Colonic mucosa (tissue), 4 donors: ENCODE measurements around the gene ITGBL1. TPM values are rescaled to one million over a fixed set of nuclear protein-coding genes. Genes with fewer than 3 reads are reported as not detected.

ENCODE experiments used
- DNase-seq: peaks from one replicate; pipeline ENCODE4 v3.0.0-alpha.2; 2020
- H3K27ac ChIP-seq: fragments of 200-600 bp; one replicate; pipeline ENCODE4 v1.8.0; 2021
- H3K27me3 ChIP-seq: fragments of 200-600 bp; one replicate; pipeline ENCODE4 v1.8.0; 2021
- H3K36me3 ChIP-seq: fragments of 200-600 bp; one replicate; pipeline ENCODE4 v1.8.0; 2021
- H3K4me1 ChIP-seq: fragments of 200-600 bp; one replicate; pipeline ENCODE4 v1.8.0; 2021; ENCODE audit warnings: mild to moderate bottlenecking
- H3K4me3 ChIP-seq: fragments of 200-600 bp; one replicate; pipeline ENCODE4 v1.8.0; 2021
- H3K9ac ChIP-seq, 2 donors: one replicate each; pipeline ENCODE4 v1.7.0; 2013; ENCODE audit warnings: control low read depth in 2 of 2, low read depth in 2 of 2, low read length in 2 of 2
- H3K9me3 ChIP-seq: fragments of 200-600 bp; one replicate; pipeline ENCODE4 v1.8.0; 2021
- CTCF ChIP-seq: fragments of 200-600 bp; IDR thresholded peaks from one replicate; pipeline ENCODE4 v1.8.0; 2022; ENCODE audit warnings: antibody characterized with exemption, mild to moderate bottlenecking
- intact Hi-C: fragments of 100-400 bp; cut with DNase I; formaldehyde crosslinking; loops from one replicate; pipeline ENCODE4 v1.14.1; 2022
- total RNA-seq, 2 donors: library from RNA; stranded (reverse); fragmentation: NEBNext Ultra II Directional in 1 of 2; extraction: Animal tissue kit (Norgen Biotek cat#: 25700) in 1 of 2; gene quantifications; one replicate each; pipeline ENCODE4 v1.2.1, GENCODE V29; 2021
- donor health status: healthy.
- donor health status: DM: no; HTN: no; CAD: no.
- donor health status: DM: no; HTN: no; CAD: no.

Gene ITGBL1
- total RNA-seq, 2 donors from 2014 or later: 0.25 to 0.72 TPM

- Histone ChIP-seq H3K9me3 (no peaks in the 10 kb centered on the region), H3K4me3 (no peak overlapping the region), H3K27me3 (no peaks in the 10 kb centered on the region), H3K27ac (no peak overlapping the region), H3K4me1 (no peaks in the 10 kb centered on the region), H3K36me3 (no peaks in the 10 kb centered on the region), H3K9ac (no peak overlapping the region)
- no peak for DNase-seq
- intact Hi-C loops: no loop called here
- no peak for TF ChIP-seq CTCF
Observed at GRCh38 chr13:101614491-101614890, 162.0 kb downstream of the ITGBL1 start.

GRCh38 chr13:101618440-101619187 lies 166.1 kb downstream of the ITGBL1 start:
- Histone ChIP-seq H3K9me3 (no peaks in the 10 kb centered on the region), H3K9ac (no peak overlapping the region), H3K36me3 (no peaks in the 10 kb centered on the region), H3K27me3 (no peaks in the 10 kb centered on the region), H3K4me3 (no peak overlapping the region), H3K4me1 (no peaks in the 10 kb centered on the region), H3K27ac (no peak overlapping the region)
- no peak for TF ChIP-seq CTCF
- intact Hi-C loops: no loop called here
- DNase-seq: no peak

GRCh38 chr13:101621099-101621498 lies 168.6 kb downstream of the ITGBL1 start:
- intact Hi-C loops: no loop called here
- H3K4me1 ChIP-seq: no peaks in the 10 kb centered on the region
- no peak overlapping the region for H3K27ac ChIP-seq
- H3K36me3 ChIP-seq: no peaks in the 10 kb centered on the region
- H3K9ac ChIP-seq: no peak overlapping the region
- no peaks in the 10 kb centered on the region for H3K27me3 ChIP-seq
- TF ChIP-seq CTCF: no peak
- no peak overlapping the region for H3K4me3 ChIP-seq
- no peak for DNase-seq
- H3K9me3 ChIP-seq: no peaks in the 10 kb centered on the region

GRCh38 chr13:101623470-101624209 lies 171.2 kb downstream of the ITGBL1 start:
- H3K4me1 ChIP-seq: no peaks in the 10 kb centered on the region
- H3K36me3 ChIP-seq: no peaks in the 10 kb centered on the region
- no peak overlapping the region for H3K4me3 ChIP-seq
- no peaks in the 10 kb centered on the region for H3K9me3 ChIP-seq
- intact Hi-C loops: no loop called here
- no peaks in the 10 kb centered on the region for H3K27me3 ChIP-seq
- H3K9ac ChIP-seq: peak overlapping the region in 1 of 2 donors; percentile 35
- no peak for DNase-seq
- no peak for TF ChIP-seq CTCF
- H3K27ac ChIP-seq: peak overlapping the region; percentile 58

- no peak for TF ChIP-seq CTCF
- no peaks in the 10 kb centered on the region for H3K4me1 ChIP-seq
- H3K4me3 ChIP-seq: no peak overlapping the region
- no peaks in the 10 kb centered on the region for H3K9me3 ChIP-seq
- no peaks in the 10 kb centered on the region for H3K36me3 ChIP-seq
- intact Hi-C loops: no loop called here
- no peaks in the 10 kb centered on the region for H3K27me3 ChIP-seq
- no peak for DNase-seq
- H3K9ac ChIP-seq: no peak overlapping the region
- peak overlapping the region; percentile 58 for H3K27ac ChIP-seq
Observed at GRCh38 chr13:101624210-101624922, 171.9 kb downstream of the ITGBL1 start.
